Measurements from ENCODE around the gene CIC.

DNA sequence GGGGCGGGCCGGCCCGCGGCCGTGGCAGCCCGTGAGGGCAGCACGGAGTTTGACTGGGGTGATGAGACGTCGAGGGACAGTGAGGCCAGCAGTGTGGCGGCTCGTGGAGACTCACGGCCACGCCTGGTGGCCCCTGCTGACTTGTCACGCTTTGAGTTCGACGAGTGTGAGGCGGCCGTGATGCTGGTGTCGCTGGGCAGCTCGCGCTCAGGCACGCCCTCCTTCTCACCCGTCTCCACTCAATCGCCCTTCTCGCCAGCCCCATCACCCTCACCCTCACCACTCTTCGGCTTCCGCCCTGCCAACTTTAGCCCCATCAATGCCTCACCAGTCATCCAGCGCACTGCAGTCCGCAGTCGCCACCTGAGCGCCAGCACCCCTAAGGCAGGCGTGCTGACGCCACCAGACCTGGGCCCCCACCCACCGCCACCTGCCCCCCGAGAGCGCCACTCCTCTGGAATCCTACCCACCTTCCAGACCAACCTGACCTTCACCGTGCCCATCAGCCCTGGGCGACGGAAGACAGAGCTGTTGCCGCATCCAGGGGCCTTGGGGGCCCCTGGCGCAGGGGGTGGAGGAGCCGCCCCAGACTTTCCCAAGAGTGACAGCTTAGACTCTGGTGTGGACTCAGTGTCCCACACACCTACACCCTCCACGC is 4.5 kb downstream of the CIC start:
- no peak for TF ChIP-seq POLR2AphosphoS5 (IDR thresholded peaks at IDR 0.05; ENCODE audit: low read depth, low read length)
- TF ChIP-seq, protein P1, sequence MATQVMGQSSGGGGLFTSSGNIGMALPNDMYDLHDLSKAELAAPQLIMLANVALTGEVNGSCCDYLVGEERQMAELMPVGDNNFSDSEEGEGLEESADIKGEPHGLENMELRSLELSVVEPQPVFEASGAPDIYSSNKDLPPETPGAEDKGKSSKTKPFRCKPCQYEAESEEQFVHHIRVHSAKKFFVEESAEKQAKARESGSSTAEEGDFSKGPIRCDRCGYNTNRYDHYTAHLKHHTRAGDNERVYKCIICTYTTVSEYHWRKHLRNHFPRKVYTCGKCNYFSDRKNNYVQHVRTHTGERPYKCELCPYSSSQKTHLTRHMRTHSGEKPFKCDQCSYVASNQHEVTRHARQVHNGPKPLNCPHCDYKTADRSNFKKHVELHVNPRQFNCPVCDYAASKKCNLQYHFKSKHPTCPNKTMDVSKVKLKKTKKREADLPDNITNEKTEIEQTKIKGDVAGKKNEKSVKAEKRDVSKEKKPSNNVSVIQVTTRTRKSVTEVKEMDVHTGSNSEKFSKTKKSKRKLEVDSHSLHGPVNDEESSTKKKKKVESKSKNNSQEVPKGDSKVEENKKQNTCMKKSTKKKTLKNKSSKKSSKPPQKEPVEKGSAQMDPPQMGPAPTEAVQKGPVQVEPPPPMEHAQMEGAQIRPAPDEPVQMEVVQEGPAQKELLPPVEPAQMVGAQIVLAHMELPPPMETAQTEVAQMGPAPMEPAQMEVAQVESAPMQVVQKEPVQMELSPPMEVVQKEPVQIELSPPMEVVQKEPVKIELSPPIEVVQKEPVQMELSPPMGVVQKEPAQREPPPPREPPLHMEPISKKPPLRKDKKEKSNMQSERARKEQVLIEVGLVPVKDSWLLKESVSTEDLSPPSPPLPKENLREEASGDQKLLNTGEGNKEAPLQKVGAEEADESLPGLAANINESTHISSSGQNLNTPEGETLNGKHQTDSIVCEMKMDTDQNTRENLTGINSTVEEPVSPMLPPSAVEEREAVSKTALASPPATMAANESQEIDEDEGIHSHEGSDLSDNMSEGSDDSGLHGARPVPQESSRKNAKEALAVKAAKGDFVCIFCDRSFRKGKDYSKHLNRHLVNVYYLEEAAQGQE (IDR thresholded peaks at IDR 0.05; ENCODE audit: insufficient read depth in 1 of 2, low read depth in 2 of 2, low read length in 2 of 2): no peak
